HUDEP-2 (cell line): ENCODE data around the gene CYP4B1.
"Not testable (repeated sequence)": the region's sequence is repeated elsewhere in the genome, so short reads cannot be mapped to it uniquely, and the experiment has no call there.

Experiments used
- DNase-seq, 76 experiments: peaks; one replicate each; lab custom pipeline; 2025; ENCODE audit not compliant: unreplicated experiment in 76 of 76; lab: John Stamatoyannopoulos, UW

CYP4B1 gene

GRCh38 chr1:46812996-46813857 is 14.4 kb downstream of the CYP4B1 start:
- DNase-seq = no peak

DNA sequence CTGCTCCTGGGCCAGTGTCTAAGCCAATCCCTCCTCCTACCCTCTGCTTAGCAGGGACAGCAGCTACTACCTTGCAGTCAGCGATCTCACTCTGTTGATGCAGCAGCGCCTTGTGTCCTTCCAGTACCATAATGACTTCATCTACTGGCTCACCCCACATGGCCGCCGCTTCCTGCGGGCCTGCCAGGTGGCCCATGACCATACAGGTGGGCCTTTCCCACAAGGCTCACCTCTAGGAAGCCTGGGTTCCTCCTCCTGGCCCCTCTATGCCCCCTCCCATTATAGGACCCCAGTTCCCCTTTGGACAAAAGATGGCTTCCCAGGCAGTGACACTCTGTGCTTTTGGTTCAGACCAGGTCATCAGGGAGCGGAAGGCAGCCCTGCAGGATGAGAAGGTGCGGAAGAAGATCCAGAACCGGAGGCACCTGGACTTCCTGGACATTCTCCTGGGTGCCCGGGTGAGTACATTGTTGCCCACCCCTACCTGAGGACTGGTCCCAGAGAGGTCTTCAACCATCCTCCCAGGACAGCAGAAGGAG is 15.1 kb downstream of the CYP4B1 start:
- DNase-seq = no peak

DNA sequence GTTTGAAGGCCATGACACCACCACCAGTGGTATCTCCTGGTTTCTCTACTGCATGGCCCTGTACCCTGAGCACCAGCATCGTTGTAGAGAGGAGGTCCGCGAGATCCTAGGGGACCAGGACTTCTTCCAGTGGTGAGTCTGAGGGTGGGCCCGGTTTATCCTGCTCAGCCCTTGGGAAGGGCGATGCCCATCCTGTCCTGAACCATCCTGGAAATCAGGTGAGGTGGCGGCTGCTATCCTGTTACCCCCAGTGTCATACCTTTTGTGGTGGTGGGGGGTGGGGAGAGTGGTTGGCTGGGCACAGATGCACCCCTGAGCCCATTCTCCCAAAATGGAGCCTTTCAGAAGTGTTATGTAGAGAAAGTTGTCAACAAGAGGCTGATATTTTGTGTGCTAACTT is 16.3 kb downstream of the CYP4B1 start:
- DNase-seq = no peak

- no peak for DNase-seq
These were observed 18.1 kb downstream of the CYP4B1 start for GRCh38 chr1:46816930-46817329.

DNA sequence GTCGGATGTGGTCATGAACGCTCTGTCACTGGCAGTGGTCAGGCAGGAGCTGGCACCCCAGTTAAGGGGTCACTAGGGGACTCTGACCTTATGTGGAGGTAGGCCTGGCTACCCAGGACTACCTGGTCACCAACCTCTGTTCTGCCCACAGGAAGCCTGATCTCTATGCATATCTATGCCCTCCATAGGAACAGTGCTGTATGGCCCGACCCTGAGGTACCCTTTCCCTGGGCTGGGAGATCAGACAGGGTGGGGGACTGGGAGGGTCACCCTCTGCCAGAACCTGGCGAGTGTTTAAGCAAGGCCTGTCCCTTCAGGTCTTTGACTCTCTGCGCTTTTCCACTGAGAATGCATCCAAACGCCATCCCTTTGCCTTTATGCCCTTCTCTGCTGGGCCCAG is 19.0 kb downstream of the CYP4B1 start:
- no peak for DNase-seq

GRCh38 chr1:46818591-46818990 is 19.7 kb downstream of the CYP4B1 start:
- DNase-seq = no peak

DNA sequence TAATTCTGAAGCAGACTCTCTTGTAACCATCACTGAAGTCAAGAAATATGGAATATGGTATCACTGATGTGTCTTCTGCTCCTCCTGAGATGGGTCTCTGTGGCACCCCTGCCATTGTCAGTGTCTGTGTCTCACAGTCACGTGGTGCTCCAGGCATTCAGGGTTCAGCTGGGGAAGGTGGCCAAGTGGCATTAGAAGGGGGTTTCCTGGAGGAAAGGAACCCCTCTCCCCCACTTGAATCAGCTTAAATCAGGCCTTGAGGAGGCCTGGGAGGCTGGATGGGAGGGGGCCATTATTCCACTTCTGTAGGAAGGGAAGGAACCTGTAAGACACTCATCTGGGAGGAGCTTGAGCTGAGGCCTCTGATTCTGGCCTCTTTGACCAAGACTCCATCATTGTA is 20.5 kb downstream of the CYP4B1 start:
- DNase-seq = no peak

- no peak for DNase-seq
These were observed 21.2 kb downstream of the CYP4B1 start for GRCh38 chr1:46820076-46820475.

- no peak for DNase-seq
These were observed 21.8 kb downstream of the CYP4B1 start for GRCh38 chr1:46820560-46821060.

DNA sequence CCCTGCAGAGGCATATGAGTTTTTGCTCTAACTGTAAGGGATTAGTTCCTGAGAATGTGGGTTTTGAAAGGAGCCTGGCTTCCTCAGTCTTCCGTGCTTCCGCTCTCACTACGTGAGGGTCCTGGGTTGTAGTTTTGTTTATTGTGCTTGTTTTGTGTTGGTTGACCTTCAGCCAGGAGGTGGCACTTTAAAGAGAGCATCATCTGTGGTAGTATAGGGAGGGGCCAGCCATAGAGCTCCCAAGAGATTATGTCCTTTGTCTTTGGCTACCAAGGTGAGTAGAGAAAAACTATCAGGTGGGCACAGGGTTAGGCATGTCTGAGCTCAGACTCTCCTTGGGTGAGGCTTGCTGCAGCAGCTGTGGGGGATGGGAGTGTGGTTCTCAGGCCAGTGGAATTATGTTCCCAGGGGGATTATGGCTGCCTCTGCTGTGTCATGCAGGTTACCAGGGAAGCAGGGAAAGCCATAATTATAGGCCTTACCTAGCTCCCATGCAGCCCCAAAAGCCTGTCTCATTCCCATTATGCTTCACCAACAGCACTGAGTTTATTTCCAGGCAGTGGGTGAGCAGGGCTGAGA is 23.5 kb downstream of the CYP4B1 start:
- no peak for DNase-seq

DNA sequence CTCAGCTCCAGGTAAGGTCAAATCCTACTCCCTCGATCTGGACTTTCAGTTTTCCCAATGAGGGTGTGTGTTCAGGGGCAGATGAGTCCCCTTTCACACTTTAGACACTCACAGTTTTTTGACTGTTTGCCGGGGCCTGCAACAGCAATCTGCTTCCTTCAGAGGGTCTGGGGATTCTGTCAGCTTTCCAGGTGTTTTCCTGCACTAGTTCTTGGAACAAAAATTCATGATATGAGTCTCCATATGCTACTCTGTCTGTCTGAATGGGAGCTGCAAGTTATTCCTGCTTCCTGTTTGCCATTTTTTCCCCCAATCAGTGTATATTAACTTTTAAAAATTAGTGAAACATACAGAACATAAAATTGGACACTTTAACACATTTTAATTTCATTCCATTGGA is 24.3 kb downstream of the CYP4B1 start:
- no peak for DNase-seq

DNA sequence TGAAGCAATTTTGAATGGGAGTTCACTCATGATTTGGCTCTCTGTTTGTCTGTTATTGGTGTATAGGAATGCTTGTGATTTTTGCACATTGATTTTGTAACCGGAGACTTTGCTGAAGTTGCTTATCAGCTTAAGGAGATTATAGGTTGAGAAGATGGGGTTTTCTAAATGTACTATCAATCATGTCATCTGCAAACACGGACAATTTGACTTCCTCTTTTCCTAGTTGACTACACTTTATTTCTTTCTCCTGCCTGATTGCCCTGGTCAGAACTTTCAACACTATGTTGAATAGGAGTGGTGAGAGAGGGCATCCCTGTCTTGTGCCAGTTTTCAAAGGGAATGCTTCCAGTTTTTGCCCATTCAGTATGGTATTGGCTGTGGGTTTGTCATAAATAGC is 28.0 kb downstream of the CYP4B1 start:
- DNase-seq = not testable (repeated sequence)

DNA sequence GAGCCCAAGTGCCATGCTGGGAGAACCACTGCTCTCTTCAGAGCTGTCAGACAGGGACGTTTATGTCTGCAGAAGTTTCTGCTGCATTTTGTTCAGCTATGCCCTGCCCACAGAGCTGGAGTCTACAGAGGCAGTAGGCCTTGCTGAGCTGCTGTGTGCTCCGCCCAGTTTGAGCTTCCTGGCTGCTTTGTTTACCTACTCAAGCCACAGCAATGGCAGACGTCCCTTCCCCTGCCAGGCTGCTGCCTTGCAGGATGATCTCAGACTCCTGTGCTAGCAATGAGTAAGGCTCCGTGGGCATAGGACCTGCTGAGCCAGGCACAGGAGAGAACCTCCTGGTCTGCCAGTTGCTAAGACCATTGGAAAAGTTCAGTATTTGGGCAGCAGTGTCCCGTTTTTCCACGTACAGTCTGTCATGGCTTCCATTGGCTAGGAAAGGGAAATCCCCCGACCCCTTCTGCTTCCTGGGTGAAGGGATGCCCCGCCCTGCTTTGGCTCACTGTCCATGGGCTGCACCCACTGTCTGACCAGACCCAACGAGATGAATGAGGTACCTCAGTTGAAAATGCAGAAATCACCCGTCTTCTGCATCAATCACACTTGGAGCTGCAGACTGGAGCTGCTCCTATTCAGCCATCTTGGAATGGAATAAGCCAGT is 31.9 kb downstream of the CYP4B1 start:
- DNase-seq = no peak

DNA sequence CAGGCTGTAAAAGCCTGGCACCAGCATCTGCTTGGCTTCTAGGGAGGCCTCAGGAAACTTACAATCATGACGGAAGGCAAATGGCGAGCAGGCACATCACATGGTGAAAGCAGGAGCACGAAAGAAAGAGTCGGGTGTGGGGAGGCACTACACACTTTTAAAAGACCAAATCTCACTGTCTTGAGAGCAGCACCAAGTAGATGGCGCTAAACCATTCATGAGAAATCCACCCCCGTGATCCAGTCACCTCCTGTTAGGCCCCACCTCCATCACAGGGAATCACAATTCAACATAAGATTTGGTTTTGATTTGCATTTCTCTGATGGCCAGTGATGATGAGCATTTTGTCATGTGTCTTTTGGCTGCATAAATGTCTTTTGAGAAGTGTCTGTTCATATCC is 36.6 kb downstream of the CYP4B1 start:
- not testable (repeated sequence) for DNase-seq

DNA sequence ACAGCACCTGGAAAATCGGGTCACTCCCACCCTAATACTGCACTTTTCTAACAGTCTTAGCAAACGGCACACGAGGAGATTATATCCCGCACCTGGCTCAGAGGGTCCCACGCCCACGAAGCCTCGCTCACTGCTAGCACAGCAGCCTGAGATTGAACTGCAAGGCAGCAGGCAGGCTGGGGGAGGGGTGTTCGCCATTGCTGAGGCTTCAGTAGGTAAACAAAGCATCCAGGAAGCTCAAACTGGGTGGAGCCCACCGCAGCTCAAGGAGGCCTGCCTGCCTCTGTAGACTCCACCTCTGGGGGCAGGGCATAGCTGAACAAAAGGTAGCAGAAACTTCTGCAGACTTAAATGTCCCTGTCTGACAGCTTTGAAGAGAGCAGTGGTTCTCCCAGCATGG is 47.5 kb downstream of the CYP4B1 start:
- not testable (repeated sequence) for DNase-seq

DNA sequence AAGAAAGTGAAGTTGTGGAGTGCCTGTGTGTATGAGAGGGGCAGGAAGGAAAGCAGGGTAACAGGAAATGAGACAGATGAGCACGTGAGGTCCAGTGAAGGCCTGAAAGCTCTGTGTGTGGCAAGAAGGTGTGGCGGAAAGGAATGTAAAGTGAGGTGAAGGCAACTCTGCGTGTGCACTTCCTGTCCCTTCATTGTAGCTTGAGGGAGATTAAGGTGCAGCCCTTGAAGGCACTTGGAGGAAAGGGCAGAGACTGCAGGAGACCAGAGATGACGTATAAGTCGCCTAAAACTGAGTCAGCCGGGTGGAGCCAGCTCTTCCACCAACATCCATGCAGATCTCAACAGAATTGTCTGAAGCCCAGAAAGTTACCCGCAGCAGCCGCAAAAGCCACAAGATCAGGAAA is 58.8 kb downstream of the CYP4B1 start:
- DNase-seq = not testable (repeated sequence)

- no peak for DNase-seq
These were observed 63.5 kb downstream of the CYP4B1 start for GRCh38 chr1:46862348-46862747.
